Astrocyte (in vitro differentiated cells and primary cell): ENCODE measurements around the gene PLPP4. TPM values are rescaled to one million over a fixed set of nuclear protein-coding genes. Genes with fewer than 3 reads are reported as not detected.

Experiments
- DNase-seq: peaks from one replicate; pipeline ENCODE4 v3.0.0-alpha.2; 2010; ENCODE audit warnings: low read depth
- FAIRE-seq: peaks from 2 replicates; lab custom pipeline; 2011; peaks lifted over from hg19 to GRCh38; lab: Jason Lieb, UNC
- H2AFZ ChIP-seq: 2 replicates; pipeline ENCODE4 v1.6.0; 2012; ENCODE audit warnings: low read depth, low read length, inconsistent platforms
- H3K27ac ChIP-seq: 2 replicates; pipeline ENCODE4 v1.5.1; 2011; ENCODE audit warnings: low read depth, low read length, inconsistent platforms
- H3K27me3 ChIP-seq: 2 replicates; pipeline ENCODE4 v1.6.0; 2011; ENCODE audit warnings: low read length, inconsistent platforms; ENCODE audit not compliant: insufficient read depth
- H3K36me3 ChIP-seq: 2 replicates; pipeline ENCODE4 v1.5.1; 2011; ENCODE audit warnings: low read length, inconsistent platforms; ENCODE audit not compliant: insufficient read depth
- H3K4me1 ChIP-seq: 2 replicates; pipeline ENCODE4 v1.5.1; 2011; ENCODE audit warnings: low read length, inconsistent platforms; ENCODE audit not compliant: insufficient read depth
- H3K4me2 ChIP-seq: 2 replicates; pipeline ENCODE4 v1.6.0; 2012; ENCODE audit warnings: low read length, inconsistent platforms
- H3K4me3 ChIP-seq: 2 replicates; pipeline ENCODE4 v1.5.1; 2011; ENCODE audit warnings: low read depth, mild to moderate bottlenecking, low read length, inconsistent platforms; ENCODE audit not compliant: insufficient read depth
- H3K79me2 ChIP-seq: 2 replicates; pipeline ENCODE4 v1.6.0; 2012; ENCODE audit warnings: mild to moderate bottlenecking, low read length, inconsistent platforms; ENCODE audit not compliant: insufficient read depth
- H3K9ac ChIP-seq: 2 replicates; pipeline ENCODE4 v1.6.0; 2012; ENCODE audit warnings: mild to moderate bottlenecking, low read length, inconsistent platforms
- H3K9me3 ChIP-seq: 2 replicates; pipeline ENCODE4 v1.5.1; 2012; ENCODE audit warnings: low read depth, mild to moderate bottlenecking, low read length, inconsistent platforms; ENCODE audit not compliant: insufficient read depth
- H4K20me1 ChIP-seq: 2 replicates; pipeline ENCODE4 v1.6.0; 2012; ENCODE audit warnings: low read length, inconsistent platforms; ENCODE audit not compliant: insufficient read depth
- H3K27ac Mint-ChIP-seq: one replicate; pipeline ENCODE4 v1.8.0; 2021; ENCODE audit warnings: mild to moderate bottlenecking, mixed read lengths; ENCODE audit not compliant: unreplicated experiment
- H3K27me3 Mint-ChIP-seq: one replicate; pipeline ENCODE4 v1.8.0; 2021; ENCODE audit warnings: low read depth, mixed read lengths; ENCODE audit not compliant: unreplicated experiment
- H3K36me3 Mint-ChIP-seq: one replicate; pipeline ENCODE4 v1.8.0; 2021; ENCODE audit warnings: low read depth, mixed read lengths; ENCODE audit not compliant: unreplicated experiment
- H3K4me1 Mint-ChIP-seq: one replicate; pipeline ENCODE4 v1.8.0; 2021; ENCODE audit warnings: low read depth, mixed read lengths; ENCODE audit not compliant: unreplicated experiment
- H3K4me3 Mint-ChIP-seq: one replicate; pipeline ENCODE4 v1.8.0; 2021; ENCODE audit warnings: mild to moderate bottlenecking, moderate library complexity, mixed read lengths; ENCODE audit not compliant: unreplicated experiment
- H3K9me3 Mint-ChIP-seq: one replicate; pipeline ENCODE4 v1.8.0; 2021; ENCODE audit warnings: mild to moderate bottlenecking, mixed read lengths; ENCODE audit not compliant: unreplicated experiment
- CTCF ChIP-seq: IDR thresholded peaks from 2 replicates; pipeline ENCODE4 v1.5.1; 2011; ENCODE audit warnings: low read depth, mild to moderate bottlenecking, inconsistent platforms, low read length, moderate library complexity; ENCODE audit not compliant: insufficient read depth
- EZH2 ChIP-seq: IDR thresholded peaks from 2 replicates; pipeline ENCODE4 v1.6.1; 2012; ENCODE audit warnings: mild to moderate bottlenecking, low read length, inconsistent platforms; ENCODE audit not compliant: insufficient read depth
- total RNA-seq: library from RNA; stranded (reverse); gene quantifications from 2 replicates; pipeline ENCODE4 v1.2.1, GENCODE V29; 2021

The PLPP4 gene
- total RNA-seq, 1 donor from 2014 or later, result 44.1 TPM

- no peaks in the 10 kb centered on the region for H3K4me1 ChIP-seq
- DNase-seq, result peak; percentile 23
- H3K36me3 ChIP-seq, result no peaks in the 10 kb centered on the region
- Mint-ChIP-seq H3K4me1 (no peaks in the 10 kb centered on the region), H3K9me3 (no peaks in the 10 kb centered on the region), H3K36me3 (no peaks in the 10 kb centered on the region), H3K27me3 (peaks cover 11% of the 10 kb centered on the region), H3K27ac (no peak overlapping the region), H3K4me3 (no peak overlapping the region)
- no peak overlapping the region for H3K27ac ChIP-seq
- no peak for FAIRE-seq
- H3K4me2 ChIP-seq, result no peak overlapping the region
- no peaks in the 10 kb centered on the region for H3K79me2 ChIP-seq
- no peaks in the 10 kb centered on the region for H4K20me1 ChIP-seq
- no peak overlapping the region for H2AFZ ChIP-seq
- H3K4me3 ChIP-seq, result no peak overlapping the region
- no peaks in the 10 kb centered on the region for H3K27me3 ChIP-seq
- no peaks in the 10 kb centered on the region for H3K9me3 ChIP-seq
- no peak for TF ChIP-seq CTCF
- H3K9ac ChIP-seq, result no peak overlapping the region
These were observed 175.0 kb downstream of the PLPP4 start for GRCh38 chr10:120632047-120632446.

- no peak overlapping the region for H2AFZ ChIP-seq
- H3K27ac ChIP-seq, result no peak overlapping the region
- Mint-ChIP-seq H3K4me1 (no peaks in the 10 kb centered on the region), H3K9me3 (no peaks in the 10 kb centered on the region), H3K36me3 (no peaks in the 10 kb centered on the region), H3K27me3 (peaks cover 10% of the 10 kb centered on the region), H3K27ac (no peak overlapping the region), H3K4me3 (no peak overlapping the region)
- no peaks in the 10 kb centered on the region for H3K36me3 ChIP-seq
- H3K27me3 ChIP-seq, result no peaks in the 10 kb centered on the region
- no peaks in the 10 kb centered on the region for H3K4me1 ChIP-seq
- no peaks in the 10 kb centered on the region for H3K9me3 ChIP-seq
- H3K4me2 ChIP-seq, result no peak overlapping the region
- H3K4me3 ChIP-seq, result no peak overlapping the region
- no peak overlapping the region for H3K9ac ChIP-seq
- H4K20me1 ChIP-seq, result no peaks in the 10 kb centered on the region
- no peaks in the 10 kb centered on the region for H3K79me2 ChIP-seq
- DNase-seq, result no peak
- TF ChIP-seq EZH2 (no peak), CTCF (no peak)
- FAIRE-seq, result no peak
These were observed 175.9 kb downstream of the PLPP4 start for GRCh38 chr10:120632942-120633341.

GRCh38 chr10:120634659-120635058, 177.6 kb downstream of the PLPP4 start:
- Mint-ChIP-seq H3K4me1 (no peaks in the 10 kb centered on the region), H3K4me3 (no peak overlapping the region), H3K9me3 (peaks cover under 1% of the 10 kb centered on the region), H3K27me3 (peaks cover 17% of the 10 kb centered on the region), H3K36me3 (no peaks in the 10 kb centered on the region), H3K27ac (no peak overlapping the region)
- Histone ChIP-seq H3K4me1 (no peaks in the 10 kb centered on the region), H3K9me3 (no peaks in the 10 kb centered on the region), H2AFZ (no peak overlapping the region), H4K20me1 (no peaks in the 10 kb centered on the region), H3K79me2 (no peaks in the 10 kb centered on the region), H3K9ac (no peak overlapping the region), H3K27me3 (no peaks in the 10 kb centered on the region), H3K27ac (no peak overlapping the region), H3K4me2 (no peak overlapping the region), H3K36me3 (no peaks in the 10 kb centered on the region), H3K4me3 (no peak overlapping the region)
- TF ChIP-seq CTCF, result no peak
- TF ChIP-seq EZH2, result no peak
- no peak for DNase-seq
- FAIRE-seq, result no peak
